Right atrium auricular region (tissue), 2 donors: ENCODE measurements around the gene RCL1. TPM values are rescaled to one million over a fixed set of nuclear protein-coding genes. Genes with fewer than 3 reads are reported as not detected.
A peak's percentile ranks its signal among the peaks of the same experiment; 100 is the strongest.

Source experiments
- DNase-seq: peaks from one replicate; pipeline ENCODE4 v3.0.0-alpha.2; 2019; ENCODE audit warnings: low spot score
- H3K27ac ChIP-seq, 2 donors: fragments of 200-600 bp; sonication (generic); 1 replicate in 1 of 2; 2 replicates in 1 of 2; pipeline ENCODE4 v1.5.1; 2016 to 2019
- H3K27me3 ChIP-seq, 2 donors: fragments of 200-600 bp; sonication (generic); one replicate each; pipeline versions ENCODE4 v1.5.1 to v1.6.0; 2017 to 2019
- H3K36me3 ChIP-seq: fragments of 200-600 bp; sonication (generic); one replicate; pipeline ENCODE4 v1.5.1; 2016
- H3K4me1 ChIP-seq, 2 donors: fragments of 200-600 bp; sonication (generic); one replicate each; pipeline versions ENCODE4 v1.5.1 to v1.6.0; 2017 to 2019
- H3K4me3 ChIP-seq, 2 donors: fragments of 200-600 bp; sonication (generic); 1 replicate in 1 of 2; 2 replicates in 1 of 2; pipeline ENCODE4 v1.5.1; 2017 to 2019; ENCODE audit warnings: mild to moderate bottlenecking in 1 of 2, moderate library complexity in 1 of 2
- H3K9me3 ChIP-seq, 2 donors: fragments of 200-600 bp; sonication (generic); one replicate each; pipeline ENCODE4 v1.5.1; 2019
- CTCF ChIP-seq, 2 donors: fragments of 200-600 bp; sonication (generic); IDR thresholded peaks; one replicate each; pipeline ENCODE4 v1.5.1; 2019; ENCODE audit warnings: antibody characterized with exemption in 2 of 2
- total RNA-seq, 2 donors: library from RNA; depleted of rRNA; stranded (reverse); fragments of >200 nt; gene quantifications; one replicate each; pipeline ENCODE4 v1.1.0, GENCODE V29; 2016

RCL1 gene
- total RNA-seq, 2 donors from 2014 or later: 7.2 to 8.6 TPM

DNA sequence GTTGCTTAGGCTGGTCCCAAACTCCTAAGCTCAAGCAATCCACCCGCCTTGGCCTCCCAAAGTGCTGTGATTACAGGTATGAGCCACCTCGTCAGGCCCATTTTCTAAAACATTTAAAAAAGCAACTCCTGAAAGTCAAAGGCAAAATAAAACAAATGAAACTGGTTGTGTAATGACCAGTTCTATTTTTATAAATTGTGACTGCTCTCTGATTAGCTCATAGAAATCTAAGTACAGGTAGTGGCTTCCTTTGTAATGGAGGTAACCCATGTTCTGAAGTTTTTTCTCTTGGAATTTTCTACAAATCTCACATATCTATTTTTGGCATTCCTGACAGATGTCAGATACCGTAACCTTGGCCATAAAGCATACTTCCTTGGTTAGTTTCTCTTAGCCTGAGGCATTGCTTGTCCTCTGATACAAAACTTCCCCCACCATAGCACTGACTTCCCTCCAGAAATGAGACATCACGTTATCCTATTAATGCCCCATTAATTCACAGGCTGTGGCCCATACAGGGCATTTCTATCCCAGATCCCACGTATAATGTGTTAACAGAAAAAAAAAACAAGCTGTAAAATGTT, 37.6 kb upstream of the RCL1 start:
- Histone ChIP-seq H3K27me3 (no peaks in the 10 kb centered on the region), H3K9me3 (no peaks in the 10 kb centered on the region), H3K36me3 (no peaks in the 10 kb centered on the region), H3K27ac (no peak overlapping the region), H3K4me1 (no peaks in the 10 kb centered on the region), H3K4me3 (no peak overlapping the region)
- no peak for DNase-seq
- no peak for TF ChIP-seq CTCF (IDR thresholded peaks at IDR 0.05)

DNA sequence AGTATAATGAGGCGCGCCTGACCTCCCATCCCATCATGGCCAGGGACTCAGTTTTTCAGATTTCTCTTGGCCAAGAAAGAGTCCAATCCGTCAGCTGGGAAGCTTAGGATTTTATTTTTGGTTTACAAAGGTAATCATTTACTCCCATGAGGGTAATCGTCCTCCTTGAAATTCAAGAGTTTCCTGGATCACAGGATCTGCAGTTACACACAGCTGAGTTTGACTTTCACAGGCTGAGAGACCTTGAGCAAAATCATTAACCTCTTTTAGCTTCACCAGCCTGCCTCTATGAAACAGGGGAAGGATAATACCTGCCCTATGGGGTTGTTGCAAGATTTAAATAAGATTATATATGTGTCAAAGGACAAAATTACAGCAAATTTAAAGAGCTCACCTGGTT, 36.3 kb upstream of the RCL1 start:
- no peak for TF ChIP-seq CTCF (IDR thresholded peaks at IDR 0.05)
- no peaks in the 10 kb centered on the region for H3K36me3 ChIP-seq
- no peaks in the 10 kb centered on the region for H3K4me1 ChIP-seq
- no peak for DNase-seq
- no peaks in the 10 kb centered on the region for H3K27me3 ChIP-seq
- H3K9me3 ChIP-seq: no peaks in the 10 kb centered on the region
- no peak overlapping the region for H3K4me3 ChIP-seq
- H3K27ac ChIP-seq: no peak overlapping the region

GRCh38 chr9:4760122-4760521, 32.6 kb upstream of the RCL1 start:
- no peak overlapping the region for H3K4me3 ChIP-seq
- H3K27ac ChIP-seq: no peak overlapping the region
- DNase-seq: peak; percentile 54

DNA sequence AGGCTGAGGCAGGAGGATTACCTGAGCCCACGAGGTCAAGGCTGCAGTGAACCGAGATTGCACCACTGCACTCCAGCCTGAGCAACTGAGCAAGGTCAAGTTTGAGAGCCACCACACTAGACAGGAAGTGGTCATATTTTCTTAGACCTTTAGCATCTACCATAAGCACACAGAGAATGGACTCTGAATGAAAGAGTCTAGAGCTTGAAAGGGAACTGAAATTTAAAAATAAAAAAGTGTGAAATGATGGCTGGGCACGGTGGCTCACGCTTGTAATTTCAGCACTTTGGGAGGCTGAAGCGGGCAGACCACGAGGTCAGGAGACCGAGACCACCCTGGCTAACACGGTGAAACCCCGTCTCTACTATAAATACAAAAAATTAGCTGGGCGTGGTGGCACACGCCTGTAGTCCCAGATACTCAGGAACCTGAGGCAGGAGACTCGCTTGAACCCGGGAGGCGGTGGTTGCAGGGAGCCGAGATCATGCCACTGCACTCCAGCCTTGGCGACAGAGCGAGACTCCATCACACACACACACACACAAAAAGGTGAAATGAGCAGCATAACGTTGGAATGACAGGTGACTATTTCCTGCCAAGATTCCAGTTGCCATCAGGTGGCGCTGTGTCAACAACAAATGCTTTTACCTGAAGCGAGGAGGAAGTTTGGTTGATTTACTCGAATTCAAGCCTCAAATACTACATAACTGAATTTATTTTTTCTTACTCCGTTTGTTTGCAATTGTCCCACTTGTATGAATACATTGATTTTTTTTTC, 30.4 kb upstream of the RCL1 start:
- peaks cover 0 to 11% of the 10 kb centered on the region in 2 donors for H3K4me1 ChIP-seq
- peak overlapping the region in 1 of 2 donors; percentile 20 for H3K4me3 ChIP-seq
- peak; percentile 66 to 86 for TF ChIP-seq CTCF (IDR thresholded peaks at IDR 0.05)
- no peaks in the 10 kb centered on the region for H3K36me3 ChIP-seq
- peak; percentile 80 for DNase-seq
- H3K9me3 ChIP-seq: no peaks in the 10 kb centered on the region
- H3K27ac ChIP-seq: no peak overlapping the region
- no peaks in the 10 kb centered on the region for H3K27me3 ChIP-seq

More at GRCh38 chr9:4760122-4760521, 32.6 kb upstream of the RCL1 start:
- Histone ChIP-seq H3K4me1 (peaks cover 0 to 11% of the 10 kb centered on the region in 2 donors), H3K27me3 (no peaks in the 10 kb centered on the region), H3K9me3 (no peaks in the 10 kb centered on the region), H3K36me3 (no peaks in the 10 kb centered on the region)
- no peak for TF ChIP-seq CTCF (IDR thresholded peaks at IDR 0.05)

DNA sequence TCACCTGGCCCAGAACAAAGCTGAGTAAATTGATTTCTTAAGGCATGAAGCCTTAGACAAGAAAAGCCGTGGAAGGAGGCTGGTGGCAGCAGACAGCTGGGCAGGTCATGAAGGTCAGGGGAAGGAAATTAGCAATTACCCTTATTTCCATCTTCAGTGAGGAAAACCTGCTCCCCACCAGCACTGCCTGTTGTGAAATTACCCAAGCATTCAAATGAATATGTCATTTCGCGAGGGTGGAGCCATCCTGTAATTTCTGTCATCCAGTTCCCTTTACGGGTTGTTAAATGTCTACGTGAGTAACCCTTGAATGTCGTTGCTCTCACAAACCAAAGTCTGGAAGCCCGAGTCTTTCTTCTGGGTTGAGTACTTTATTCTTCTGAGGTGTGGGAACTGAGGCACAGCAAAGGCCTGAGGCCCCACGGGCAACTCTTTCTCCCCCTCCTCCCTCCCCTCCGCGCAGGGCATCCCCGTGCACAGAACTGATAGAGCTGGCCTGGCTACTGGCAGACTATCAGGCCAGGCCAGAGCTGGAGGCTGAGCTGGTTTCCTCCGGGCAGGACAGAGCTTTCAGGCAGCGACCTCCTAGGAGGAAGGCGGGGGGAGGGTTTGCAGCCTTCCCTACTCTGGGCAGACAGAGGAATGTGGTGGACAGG, 29.7 kb upstream of the RCL1 start:
- peak overlapping the region in 1 of 2 donors; percentile 20 for H3K4me3 ChIP-seq
- H3K4me1 ChIP-seq: peaks cover 0 to 11% of the 10 kb centered on the region in 2 donors
- peak; percentile 63 for DNase-seq
- no peaks in the 10 kb centered on the region for H3K36me3 ChIP-seq
- H3K27me3 ChIP-seq: no peaks in the 10 kb centered on the region
- no peaks in the 10 kb centered on the region for H3K9me3 ChIP-seq
- peak in 1 of 2 donors; percentile 29 for TF ChIP-seq CTCF (IDR thresholded peaks at IDR 0.05)
- H3K27ac ChIP-seq: no peak overlapping the region
